GM12874 (cell line): ENCODE measurements around the gene RBM33.

Experiments
- TF ChIP-seq, protein P1 (sequence below): IDR thresholded peaks from 2 replicates; pipeline ENCODE4 v1.5.1; 2011; ENCODE audit warnings: low read depth, mild to moderate bottlenecking, control low read depth, low read length, moderate library complexity; ENCODE audit not compliant: insufficient read depth

The RBM33 gene

DNA sequence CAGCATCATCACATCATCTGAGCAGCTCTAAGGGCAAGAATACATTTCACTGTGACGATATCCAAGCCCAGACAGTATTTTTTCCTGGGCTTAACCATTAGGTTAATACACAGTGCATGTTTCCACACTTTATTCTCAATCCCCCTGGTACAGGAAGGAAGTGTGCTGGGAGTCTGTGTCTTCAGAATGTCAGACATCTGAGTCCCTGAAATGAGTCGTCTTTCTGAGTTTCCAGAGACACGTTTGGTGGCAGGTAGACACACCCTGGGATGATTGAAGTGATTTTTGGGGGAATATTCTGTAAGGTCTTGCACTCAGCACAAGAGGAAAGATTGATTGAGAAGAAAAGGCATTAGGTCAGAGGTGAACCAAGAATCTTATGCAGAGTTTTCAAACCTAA lies 180.9 kb downstream of the RBM33 start:
- TF ChIP-seq, protein P1, sequence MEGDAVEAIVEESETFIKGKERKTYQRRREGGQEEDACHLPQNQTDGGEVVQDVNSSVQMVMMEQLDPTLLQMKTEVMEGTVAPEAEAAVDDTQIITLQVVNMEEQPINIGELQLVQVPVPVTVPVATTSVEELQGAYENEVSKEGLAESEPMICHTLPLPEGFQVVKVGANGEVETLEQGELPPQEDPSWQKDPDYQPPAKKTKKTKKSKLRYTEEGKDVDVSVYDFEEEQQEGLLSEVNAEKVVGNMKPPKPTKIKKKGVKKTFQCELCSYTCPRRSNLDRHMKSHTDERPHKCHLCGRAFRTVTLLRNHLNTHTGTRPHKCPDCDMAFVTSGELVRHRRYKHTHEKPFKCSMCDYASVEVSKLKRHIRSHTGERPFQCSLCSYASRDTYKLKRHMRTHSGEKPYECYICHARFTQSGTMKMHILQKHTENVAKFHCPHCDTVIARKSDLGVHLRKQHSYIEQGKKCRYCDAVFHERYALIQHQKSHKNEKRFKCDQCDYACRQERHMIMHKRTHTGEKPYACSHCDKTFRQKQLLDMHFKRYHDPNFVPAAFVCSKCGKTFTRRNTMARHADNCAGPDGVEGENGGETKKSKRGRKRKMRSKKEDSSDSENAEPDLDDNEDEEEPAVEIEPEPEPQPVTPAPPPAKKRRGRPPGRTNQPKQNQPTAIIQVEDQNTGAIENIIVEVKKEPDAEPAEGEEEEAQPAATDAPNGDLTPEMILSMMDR: no peak

DNA sequence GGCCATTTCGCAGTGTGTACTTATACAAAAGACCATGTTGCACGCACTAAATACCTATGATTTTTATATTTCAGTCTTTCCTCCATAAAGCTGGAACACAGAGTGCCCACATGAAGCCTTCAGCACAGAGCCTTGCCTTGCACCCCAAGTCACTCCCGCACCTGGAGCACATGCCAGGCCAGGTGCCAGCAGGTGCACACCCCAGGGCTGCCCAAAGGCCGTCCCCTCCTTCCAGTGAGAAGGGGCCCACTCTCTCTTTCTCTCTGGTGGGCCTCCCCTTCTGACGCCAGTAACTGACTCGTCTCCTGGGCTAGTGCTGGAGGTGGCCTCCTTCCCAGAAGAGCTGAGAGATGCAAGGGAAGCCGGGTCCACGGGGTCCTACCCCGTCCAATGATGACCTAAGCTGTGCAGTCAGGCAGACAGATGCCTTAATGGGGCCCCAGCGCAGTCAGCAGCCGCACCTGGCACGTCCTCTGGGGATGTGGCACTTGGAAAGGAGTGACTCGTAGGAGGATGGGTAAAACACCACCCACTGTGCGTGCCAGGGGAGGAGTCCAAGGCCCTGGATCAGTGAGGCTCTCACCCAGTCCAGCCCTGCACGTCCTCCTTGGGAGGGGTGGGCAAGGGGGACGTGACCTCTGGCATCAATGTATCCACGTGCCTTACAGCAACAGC lies 185.5 kb downstream of the RBM33 start:
- TF ChIP-seq, protein P1: no peak
